Thoracic aorta (tissue), 2 donors: Measurements from ENCODE around the gene SMAD6. TPM values are rescaled to one million over a fixed set of nuclear protein-coding genes. Genes with fewer than 3 reads are reported as not detected.

Experiments used
- ATAC-seq: fragments of 150-250 bp; one replicate; pipeline ENCODE4 v1.8.0; 2017; ENCODE audit warnings: low read depth; ENCODE audit not compliant: insufficient number of reproducible peaks, low FRiP score
- DNase-seq: peaks from one replicate; pipeline ENCODE4 v3.0.0-alpha.2; 2020; ENCODE audit warnings: low spot score
- H3K27ac ChIP-seq, 2 donors: fragments of 200-600 bp; sonication (generic); 1 replicate in 1 of 2; 2 replicates in 1 of 2; pipeline ENCODE4 v1.5.1; 2016; ENCODE audit warnings: mild to moderate bottlenecking in 2 of 2, moderate library complexity in 2 of 2
- H3K27me3 ChIP-seq: fragments of 200-600 bp; sonication (generic); replicated peaks from 2 replicates; pipeline ENCODE4 v1.6.0; 2016; ENCODE audit warnings: mild to moderate bottlenecking; ENCODE audit not compliant: insufficient read depth
- H3K36me3 ChIP-seq: fragments of 200-600 bp; sonication (generic); one replicate; pipeline ENCODE4 v1.5.1; 2016
- H3K4me1 ChIP-seq, 2 donors: fragments of 200-600 bp; sonication (generic); 1 replicate in 1 of 2; 2 replicates in 1 of 2; pipeline versions ENCODE4 v1.5.1 to v1.6.0; 2016; ENCODE audit warnings: low read depth in 2 of 2, mild to moderate bottlenecking in 1 of 2; ENCODE audit not compliant: control insufficient read depth in 1 of 2
- H3K4me3 ChIP-seq: fragments of 200-600 bp; sonication (generic); 2 replicates; pipeline ENCODE4 v1.5.1; 2016; ENCODE audit warnings: mild to moderate bottlenecking
- H3K9me3 ChIP-seq: fragments of 200-600 bp; sonication (generic); 2 replicates; pipeline ENCODE4 v1.5.1; 2016
- CTCF ChIP-seq: fragments of 200-600 bp; sonication (generic); IDR thresholded peaks from one replicate; pipeline ENCODE4 v1.5.1; 2019; ENCODE audit warnings: antibody characterized with exemption
- total RNA-seq, 2 donors: library from RNA; depleted of rRNA; stranded (reverse); fragments of >200 nt; gene quantifications; one replicate each; pipeline versions ENCODE4 v1.1.0 to v1.2.3, GENCODE V29; 2016

Gene SMAD6
- total RNA-seq, 2 donors from 2014 or later: 73.3 to 113 TPM

GRCh38 chr15:66830823-66831222, 128.8 kb downstream of the SMAD6 start:
- ATAC-seq (no peak), DNase-seq (no peak)

GRCh38 chr15:66831289-66831688, 129.3 kb downstream of the SMAD6 start:
- H3K4me1 ChIP-seq: no peaks in the 10 kb centered on the region
- no peaks in the 10 kb centered on the region for H3K27me3 ChIP-seq
- ATAC-seq (no peak), DNase-seq (no peak)
- TF ChIP-seq CTCF: no peak
- no peaks in the 10 kb centered on the region for H3K36me3 ChIP-seq
- H3K4me3 ChIP-seq: no peak overlapping the region
- H3K9me3 ChIP-seq: no peaks in the 10 kb centered on the region
- no peak overlapping the region for H3K27ac ChIP-seq

More at GRCh38 chr15:66830823-66831222, 128.8 kb downstream of the SMAD6 start:
- no peaks in the 10 kb centered on the region for H3K27me3 ChIP-seq
- TF ChIP-seq CTCF: no peak
- no peaks in the 10 kb centered on the region for H3K36me3 ChIP-seq
- no peak overlapping the region for H3K27ac ChIP-seq
- H3K9me3 ChIP-seq: no peaks in the 10 kb centered on the region
- H3K4me1 ChIP-seq: no peaks in the 10 kb centered on the region
- no peak overlapping the region for H3K4me3 ChIP-seq

GRCh38 chr15:66831801-66832390, 129.9 kb downstream of the SMAD6 start:
- no peaks in the 10 kb centered on the region for H3K36me3 ChIP-seq
- H3K27me3 ChIP-seq: no peaks in the 10 kb centered on the region
- no peaks in the 10 kb centered on the region for H3K9me3 ChIP-seq
- H3K4me3 ChIP-seq: no peak overlapping the region
- no peaks in the 10 kb centered on the region for H3K4me1 ChIP-seq
- no peak for TF ChIP-seq CTCF
- ATAC-seq: no peak
- H3K27ac ChIP-seq: no peak overlapping the region
- DNase-seq: no peak

Other genes with a start within 250 kb of the SMAD6 start
- gene SNAPC5, start 204.5 kb upstream of the SMAD6 start, total RNA-seq: 10 to 100 TPM; 30.3 to 38.1 TPM
- 1,000 to 10,000 TPM; 1,880 to 3,413 TPM for gene RPL4, start 197.4 kb upstream of the SMAD6 start, total RNA-seq
- gene ZWILCH, start 196.9 kb upstream of the SMAD6 start, total RNA-seq: 1 to 10 TPM; 3.0 to 8.4 TPM
- not detected for gene LCTL, start 136.2 kb upstream of the SMAD6 start, total RNA-seq